22Rv1 (cell line): ENCODE measurements around the gene ZNHIT3.
A peak's percentile ranks its signal among the peaks of the same experiment; 100 is the strongest.

ENCODE experiments used
- H3K27ac ChIP-seq: fragments of 450-650 bp; 2 replicates; pipeline ENCODE4 v1.5.1; 2017
- ZFX ChIP-seq: fragments of 450-650 bp; IDR thresholded peaks from 2 replicates; pipeline ENCODE4 v1.6.1; 2017; ENCODE audit warnings: antibody characterized with exemption, borderline replicate concordance
- TF ChIP-seq, protein P1 (sequence below): fragments of 450-650 bp; IDR thresholded peaks from 2 replicates; pipeline ENCODE4 v1.5.1; 2017; ENCODE audit warnings: mild to moderate bottlenecking

The ZNHIT3 gene

DNA sequence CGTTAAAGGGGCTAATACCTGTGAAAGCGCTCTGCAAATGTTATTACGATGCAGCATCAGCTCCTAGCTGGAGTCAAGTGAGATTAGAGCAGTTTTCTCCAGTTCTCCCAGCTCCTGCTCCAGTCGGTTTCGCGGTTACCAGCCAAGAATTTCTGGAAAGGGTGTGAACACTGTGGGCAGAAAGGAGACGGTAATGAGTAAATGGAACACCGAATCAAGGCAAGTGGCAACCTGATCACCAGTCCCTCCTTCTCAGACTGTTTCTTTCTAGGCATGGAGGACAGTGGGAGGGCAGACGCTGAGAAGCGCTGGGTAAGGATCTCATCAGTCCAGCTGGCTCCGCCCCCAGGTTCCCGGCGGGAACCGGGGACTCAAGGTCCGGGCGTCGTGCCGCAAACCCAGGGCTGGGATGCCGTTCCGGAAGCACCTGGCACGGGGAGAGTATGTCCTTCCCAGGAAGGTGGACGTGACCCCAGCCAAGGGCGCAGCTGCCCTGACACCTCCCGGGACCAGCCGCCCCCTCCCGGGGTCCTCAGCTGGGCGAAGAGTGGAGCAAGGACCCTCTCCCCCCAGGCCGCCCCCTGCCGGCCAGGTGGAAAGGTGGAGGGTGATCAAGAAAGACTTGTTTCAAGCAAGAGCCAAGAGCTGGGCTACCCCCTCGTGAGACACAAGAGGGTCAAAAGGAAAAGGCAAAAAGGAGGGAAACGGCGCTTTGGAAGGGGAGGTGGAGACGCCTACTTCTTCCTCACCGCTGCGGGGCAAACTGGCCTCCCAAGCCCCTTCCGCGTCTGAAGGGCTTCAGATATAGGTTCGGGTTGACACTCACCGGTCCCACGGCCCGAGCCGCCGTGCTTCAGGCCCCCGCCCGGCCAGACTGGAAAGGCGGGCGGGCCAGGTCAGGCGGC is 47.7 kb downstream of the ZNHIT3 start:
- TF ChIP-seq, protein P1, sequence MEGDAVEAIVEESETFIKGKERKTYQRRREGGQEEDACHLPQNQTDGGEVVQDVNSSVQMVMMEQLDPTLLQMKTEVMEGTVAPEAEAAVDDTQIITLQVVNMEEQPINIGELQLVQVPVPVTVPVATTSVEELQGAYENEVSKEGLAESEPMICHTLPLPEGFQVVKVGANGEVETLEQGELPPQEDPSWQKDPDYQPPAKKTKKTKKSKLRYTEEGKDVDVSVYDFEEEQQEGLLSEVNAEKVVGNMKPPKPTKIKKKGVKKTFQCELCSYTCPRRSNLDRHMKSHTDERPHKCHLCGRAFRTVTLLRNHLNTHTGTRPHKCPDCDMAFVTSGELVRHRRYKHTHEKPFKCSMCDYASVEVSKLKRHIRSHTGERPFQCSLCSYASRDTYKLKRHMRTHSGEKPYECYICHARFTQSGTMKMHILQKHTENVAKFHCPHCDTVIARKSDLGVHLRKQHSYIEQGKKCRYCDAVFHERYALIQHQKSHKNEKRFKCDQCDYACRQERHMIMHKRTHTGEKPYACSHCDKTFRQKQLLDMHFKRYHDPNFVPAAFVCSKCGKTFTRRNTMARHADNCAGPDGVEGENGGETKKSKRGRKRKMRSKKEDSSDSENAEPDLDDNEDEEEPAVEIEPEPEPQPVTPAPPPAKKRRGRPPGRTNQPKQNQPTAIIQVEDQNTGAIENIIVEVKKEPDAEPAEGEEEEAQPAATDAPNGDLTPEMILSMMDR: peak; percentile 81
- TF ChIP-seq ZFX: no peak
- H3K27ac ChIP-seq: peak overlapping the region; percentile 98

DNA sequence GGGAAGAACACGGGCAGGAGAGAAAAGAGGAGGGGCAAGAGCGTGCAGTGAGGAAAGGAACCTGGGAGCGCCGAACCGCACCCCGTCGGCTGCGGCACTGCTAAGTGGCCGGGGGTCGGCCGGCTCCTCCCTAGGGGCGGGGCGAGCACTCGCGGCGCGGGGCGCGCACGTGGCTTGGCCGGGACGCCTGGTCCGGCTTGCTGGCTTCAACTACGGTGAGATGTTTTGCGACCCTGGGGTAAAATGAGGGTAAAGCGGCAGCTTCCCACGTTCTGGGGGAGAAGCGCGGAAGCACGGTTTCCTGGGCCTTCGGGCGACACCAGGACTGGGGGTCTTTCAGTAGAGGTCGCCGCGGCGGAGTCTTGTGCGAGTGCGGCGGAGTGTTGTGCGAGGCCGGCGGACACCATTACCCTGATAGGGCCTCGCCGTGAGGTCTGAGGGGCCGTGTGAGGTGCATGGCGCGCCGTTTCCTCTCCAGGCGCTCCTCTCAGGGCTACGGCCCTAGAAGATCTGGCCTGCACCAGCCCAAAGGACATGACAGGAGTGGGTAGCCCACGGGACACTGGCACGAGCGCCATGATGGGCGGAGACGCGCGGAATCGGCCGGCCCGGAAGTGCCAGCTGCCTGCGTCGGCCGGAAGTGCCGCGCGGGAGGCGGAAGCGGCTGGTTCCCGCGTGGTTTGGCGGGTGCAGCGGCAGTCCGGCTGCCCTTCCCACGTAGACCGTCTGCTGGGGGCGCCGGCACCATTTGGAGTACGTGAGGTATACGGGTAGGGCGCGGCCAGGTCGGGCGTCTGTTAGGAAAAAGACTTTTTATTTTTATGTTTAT is 48.6 kb downstream of the ZNHIT3 start, which contains the start of the genes MYO19 and PIGW:
Gene MYO19, minus strand, starts transcription at position 29 of the 829 bp plus-strand sequence. CDS start 2,330 bp downstream, outside the sequence.
Gene PIGW, plus strand, starts transcription at position 148 of the 829 bp plus-strand sequence. CDS start 2,115 bp downstream, outside the sequence.
- TF ChIP-seq, protein P1: 0 out of 2 replicates have a peak, but pooled peaks have one; percentile 10
- TF ChIP-seq ZFX: no peak
- H3K27ac ChIP-seq: peak within 1 kb of the TSS; percentile 98

DNA sequence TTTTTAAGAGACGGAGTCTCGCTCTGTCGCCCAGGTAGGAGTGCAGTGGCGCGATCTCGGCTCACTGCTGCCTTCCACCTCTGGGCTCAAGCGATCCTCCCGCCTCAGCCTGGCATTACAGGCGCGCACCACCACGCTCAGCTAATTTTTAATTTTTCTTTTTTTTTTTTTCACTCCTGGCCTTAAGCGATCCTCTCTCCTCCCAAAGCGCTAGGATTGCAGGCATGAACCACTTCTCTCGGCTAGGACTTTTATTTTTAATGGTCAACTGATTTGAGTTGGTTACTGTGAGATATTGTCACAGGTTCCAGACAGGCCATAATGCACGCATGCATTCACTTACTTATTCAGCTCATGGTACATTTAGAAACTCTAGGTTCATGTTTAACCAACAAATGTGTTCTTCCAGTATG is 49.2 kb downstream of the ZNHIT3 start:
- peak overlapping the region; percentile 98 for H3K27ac ChIP-seq
- TF ChIP-seq, protein P1: no peak

DNA sequence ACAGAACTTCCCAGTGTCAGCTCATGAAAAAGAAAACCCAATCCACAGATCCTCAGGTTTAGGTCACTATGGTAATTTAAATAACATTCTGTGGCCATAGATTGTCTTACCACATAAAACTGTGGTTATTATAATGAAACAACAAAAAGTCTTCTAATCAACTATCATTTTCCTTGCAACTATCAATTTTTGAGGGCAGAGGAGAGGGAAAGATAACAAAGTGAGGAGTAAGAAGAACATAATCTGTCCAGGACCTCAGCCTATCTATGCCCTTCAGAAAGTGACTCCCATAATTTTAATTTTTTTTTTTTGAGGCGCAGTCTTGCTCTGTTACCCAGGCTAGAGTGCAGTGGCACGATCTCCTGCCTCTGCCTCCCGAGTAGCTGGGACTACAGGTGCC is 54.2 kb downstream of the ZNHIT3 start:
- H3K27ac ChIP-seq: 0 out of 2 replicates have a peak overlapping the region, but pooled peaks have one; percentile 13
- no peak for TF ChIP-seq ZFX
- TF ChIP-seq, protein P1: no peak

DNA sequence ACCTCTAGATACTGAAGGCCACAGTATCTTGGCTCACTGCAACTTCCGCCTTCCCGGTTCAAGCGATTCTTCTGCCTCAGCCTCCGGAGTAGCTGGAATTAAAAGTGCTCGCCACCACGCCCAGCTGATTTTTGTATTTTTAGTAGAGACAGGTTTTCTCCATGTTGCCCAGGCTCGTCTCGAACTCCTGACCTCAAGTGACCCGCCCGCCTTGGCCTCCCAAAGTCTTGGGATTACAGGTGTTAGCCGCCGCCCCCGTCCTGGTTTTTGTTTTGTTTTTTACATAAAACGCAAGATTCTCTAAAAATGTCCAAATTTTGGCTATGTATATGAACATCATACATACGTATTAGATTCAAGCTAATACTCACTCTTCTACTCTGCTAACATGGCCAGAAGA is 56.3 kb downstream of the ZNHIT3 start:
- H3K27ac ChIP-seq: no peak overlapping the region
- no peak for TF ChIP-seq ZFX
- TF ChIP-seq, protein P1: no peak

DNA sequence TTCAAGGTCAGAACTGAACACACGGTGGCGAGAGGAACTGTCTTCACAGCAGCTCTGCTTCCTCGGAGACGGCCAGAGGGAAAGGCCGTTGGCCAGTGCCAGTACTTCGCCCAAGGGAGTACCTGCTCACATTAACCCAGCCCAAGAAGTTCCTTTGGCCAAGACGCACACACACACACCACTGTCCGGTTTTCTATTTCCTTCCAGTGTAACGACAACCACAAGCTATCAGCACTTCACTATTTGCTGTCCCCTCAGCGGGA is 57.5 kb downstream of the ZNHIT3 start:
- H3K27ac ChIP-seq: peak overlapping the region; percentile 97
- no peak for TF ChIP-seq ZFX
- TF ChIP-seq, protein P1: no peak; the same call in 1 of the 2 replicates
